Retinal pigment epithelial cell (primary cell): ENCODE results near the gene SGCB.

ENCODE experiments used
- DNase-seq: peaks from one replicate; pipeline ENCODE4 v3.0.0-alpha.2; 2010; ENCODE audit warnings: low read depth
- H3K4me3 ChIP-seq: 2 replicates; pipeline ENCODE4 v1.5.1; 2011; ENCODE audit warnings: mild to moderate bottlenecking, low read length, control low read depth, moderate library complexity
- CTCF ChIP-seq: conservative IDR thresholded peaks from 2 replicates; pipeline ENCODE4 v1.5.1; 2011; ENCODE audit warnings: low read depth, low read length, control low read depth, inconsistent platforms

SGCB gene

GRCh38 chr4:52019936-52020657 is 18.0 kb downstream of the SGCB start, which contains the start of gene LRRC66:
Gene LRRC66, minus strand, starts transcription at chr4:52020363. Its CDS starts 2,750 bp downstream, at chr4:52017613.
- no peak for TF ChIP-seq CTCF
- no peak within 1 kb of the TSS for H3K4me3 ChIP-seq
- DNase-seq, result no peak

- no peak overlapping the region for H3K4me3 ChIP-seq
- DNase-seq, result no peak
- TF ChIP-seq CTCF, result no peak
Observed at GRCh38 chr4:52017814-52018213, 20.3 kb downstream of the SGCB start.

GRCh38 chr4:52016981-52017380 is 21.1 kb downstream of the SGCB start:
- TF ChIP-seq CTCF, result no peak
- no peak for DNase-seq
- H3K4me3 ChIP-seq, result no peak overlapping the region

GRCh38 chr4:52015366-52015765 is 22.7 kb downstream of the SGCB start:
- DNase-seq, result no peak
- no peak overlapping the region for H3K4me3 ChIP-seq
- peak; percentile 42 for TF ChIP-seq CTCF

- DNase-seq, result no peak
- H3K4me3 ChIP-seq, result no peak overlapping the region
- TF ChIP-seq CTCF, result no peak
Observed at GRCh38 chr4:52014903-52015302, 23.2 kb downstream of the SGCB start.

GRCh38 chr4:52012651-52013050 is 25.4 kb downstream of the SGCB start:
- no peak for DNase-seq
- no peak overlapping the region for H3K4me3 ChIP-seq
- no peak for TF ChIP-seq CTCF

- no peak for TF ChIP-seq CTCF
- no peak overlapping the region for H3K4me3 ChIP-seq
- no peak for DNase-seq
Observed at GRCh38 chr4:52010986-52011385, 27.1 kb downstream of the SGCB start.
